Testis (tissue), 2 donors: ENCODE data around the gene CLK3.

Experiments used
- CTCF ChIP-seq, 3 experiments: fragments of 450-650 bp in 2 of 3; fragments of 200-600 bp in 1 of 3; sonication (generic) in 1 of 3; IDR thresholded peaks; one replicate each; pipeline ENCODE4 v1.5.1; 2016 to 2019; ENCODE audit warnings: antibody characterized with exemption in 3 of 3, mild to moderate bottlenecking in 2 of 3, moderate library complexity in 1 of 3
- POLR2A ChIP-seq: fragments of 450-650 bp; IDR thresholded peaks from one replicate; pipeline ENCODE4 v1.6.1; 2017; ENCODE audit warnings: antibody characterized with exemption, mild to moderate bottlenecking, moderate library complexity

GRCh38 chr15:74633781-74634180 lies 18.1 kb downstream of the CLK3 start:
- TF ChIP-seq POLR2A (no peak), CTCF (IDR thresholded peaks at IDR 0.05) (no peak)
